PC-9 (cell line): ENCODE results near the gene FOXP1.

Experiments used
- CTCF ChIP-seq: fragments of 200-600 bp; sonication (generic); conservative IDR thresholded peaks from 2 replicates; pipeline ENCODE4 v1.6.1; 2017; ENCODE audit warnings: mixed run types, antibody characterized with exemption, mild to moderate bottlenecking, moderate library complexity
- EZH2 ChIP-seq: fragments of 200-600 bp; sonication (generic); IDR thresholded peaks from 2 replicates; pipeline ENCODE4 v1.8.0; 2017; ENCODE audit warnings: antibody characterized with exemption, low read depth

GRCh38 chr3:71541313-71541712 lies 42.2 kb downstream of the FOXP1 start:
- TF ChIP-seq CTCF (no peak), EZH2 (no peak)
